Caki2 (cell line): Measurements from ENCODE around the gene HERC2. TPM values are rescaled to one million over a fixed set of nuclear protein-coding genes. Genes with fewer than 3 reads are reported as not detected.

ENCODE experiments used
- DNase-seq: peaks from one replicate; pipeline ENCODE4 v3.0.0-alpha.2; 2015; ENCODE audit warnings: low read depth
- in situ Hi-C: cut with HindIII; loops from 2 replicates; pipeline ENCODE4 v1.10.0; 2016; ENCODE audit warnings: low sequenced_read_pairs, low pct_unique_long_range_greater_than_20kb, mixed read lengths
- total RNA-seq: library from RNA; depleted of rRNA; stranded (reverse); fragments of >200 nt; shearing (Covaris generic); gene quantifications from 2 replicates; pipeline ENCODE4 v1.2.3, GENCODE V29; 2014; ENCODE audit warnings: low replicate concordance

HERC2 gene
- total RNA-seq, 1 experiment from 2014 or later = 33.5 TPM

- in situ Hi-C loops = no loop called here
These were observed 209.0 kb downstream of the HERC2 start for GRCh38 chr15:28112962-28113361.

GRCh38 chr15:28112101-28112760 lies 209.7 kb downstream of the HERC2 start:
- DNase-seq = no peak
- in situ Hi-C loops = no loop called here

More at GRCh38 chr15:28112962-28113361, 209.0 kb downstream of the HERC2 start:
- no peak for DNase-seq

- no peak for DNase-seq
- in situ Hi-C loops = no loop called here
These were observed 210.4 kb downstream of the HERC2 start for GRCh38 chr15:28111543-28111942.

- DNase-seq = no peak
- in situ Hi-C loops = no loop called here
These were observed 211.5 kb downstream of the HERC2 start for GRCh38 chr15:28110481-28110881.

- in situ Hi-C loops = no loop called here
- DNase-seq = no peak
These were observed 212.1 kb downstream of the HERC2 start for GRCh38 chr15:28109626-28110455.

- no peak for DNase-seq
- in situ Hi-C loops = no loop called here
These were observed 214.1 kb downstream of the HERC2 start for GRCh38 chr15:28107904-28108275.

- no peak for DNase-seq
- in situ Hi-C loops = no loop called here
These were observed 214.7 kb downstream of the HERC2 start for GRCh38 chr15:28107111-28107903.

- in situ Hi-C loops = no loop called here
- DNase-seq = no peak
These were observed 215.5 kb downstream of the HERC2 start for GRCh38 chr15:28106294-28107110.

- DNase-seq = no peak
- in situ Hi-C loops = no loop called here
These were observed 216.2 kb downstream of the HERC2 start for GRCh38 chr15:28105793-28106192.

- no peak for DNase-seq
These were observed 216.7 kb downstream of the HERC2 start for GRCh38 chr15:28105224-28105791.

GRCh38 chr15:28104326-28104725 lies 217.7 kb downstream of the HERC2 start:
- in situ Hi-C loops = no loop called here
- DNase-seq = no peak

More at GRCh38 chr15:28105224-28105791, 216.7 kb downstream of the HERC2 start:
- in situ Hi-C loops = no loop called here

- DNase-seq = no peak
- in situ Hi-C loops = no loop called here
These were observed 218.1 kb downstream of the HERC2 start for GRCh38 chr15:28103831-28104230.

- DNase-seq = no peak
- in situ Hi-C loops = no loop called here
These were observed 220.0 kb downstream of the HERC2 start for GRCh38 chr15:28101983-28102441.

- DNase-seq = no peak
- in situ Hi-C loops = no loop called here
These were observed 220.8 kb downstream of the HERC2 start for GRCh38 chr15:28101201-28101600.

- DNase-seq = no peak
- in situ Hi-C loops = no loop called here
These were observed 221.3 kb downstream of the HERC2 start for GRCh38 chr15:28100516-28101195.

GRCh38 chr15:28099555-28100140 lies 222.3 kb downstream of the HERC2 start:
- in situ Hi-C loops = no loop called here
- DNase-seq = peak; percentile 18
